HepG2 (cell line): ENCODE data around the gene HOXC4. TPM values are rescaled to one million over a fixed set of nuclear protein-coding genes. Genes with fewer than 3 reads are reported as not detected.

Experiments used
- ATAC-seq: fragments of 200-7000 bp; cut with Tn5 transposase; 3 replicates; pipeline ENCODE4 v1.9.1; 2020; ENCODE audit warnings: mild to moderate bottlenecking, moderate library complexity
- BruUV-seq: library from RNA; stranded (reverse); fragments of 400-500 nt; replicated peaks from 2 replicates; lab custom pipeline; 2021; lab: Mats Ljungman, UMichigan
- CTCF ChIA-PET: fragments of 300-600 bp; formaldehyde crosslinking; extraction: SDS; loops from one replicate; lab custom pipeline; 2021; ENCODE audit warnings: low total read pairs, inconsistent platforms, low intra/inter-chr PET ratio; lab: Yijun Ruan, JAX
- POLR2A ChIA-PET: fragments of 350-600 bp; sonication (Branson Sonifier 250); formaldehyde crosslinking; loops from one replicate; lab custom pipeline; 2020; ENCODE audit warnings: antibody characterized with exemption, inconsistent platforms; lab: Yijun Ruan, JAX
- DNase-seq: peaks from one replicate; pipeline ENCODE4 v3.0.0-alpha.2; 2015; ENCODE audit warnings: low spot score
- FAIRE-seq: peaks from 3 replicates; lab custom pipeline; 2011; peaks lifted over from hg19 to GRCh38; lab: Jason Lieb, UNC
- H2AFZ ChIP-seq: one replicate; pipeline ENCODE4 v1.6.1; 2011; ENCODE audit warnings: low read length, inconsistent platforms
- H3K27ac ChIP-seq: fragments of 300-600 bp; 3 replicates; pipeline ENCODE4 v1.8.0; 2011; ENCODE audit warnings: mixed run types, mild to moderate bottlenecking, mixed read lengths, low read length, inconsistent platforms; ENCODE audit not compliant: insufficient read depth; ENCODE audit errors: extremely low read length
- H3K27me3 ChIP-seq, 2 experiments: fragments of 200-600 bp in 1 of 2; 2 replicates in 1 of 2; 3 replicates in 1 of 2; pipeline versions ENCODE4 v1.6.0 to v1.8.0; 2011; ENCODE audit warnings: low read length in 2 of 2, mild to moderate bottlenecking in 2 of 2, moderate library complexity in 2 of 2, inconsistent platforms in 1 of 2; ENCODE audit not compliant: insufficient read depth in 2 of 2, control insufficient read depth in 1 of 2
- H3K36me3 ChIP-seq, 2 experiments: fragments of 200-600 bp in 1 of 2; replicated peaks in 1 of 2; 2 replicates in 1 of 2; 3 replicates in 1 of 2; pipeline versions ENCODE4 v1.5.1 to v1.8.0; 2011; ENCODE audit warnings: low read length in 2 of 2, inconsistent platforms in 1 of 2; ENCODE audit not compliant: insufficient read depth in 2 of 2, control insufficient read depth in 1 of 2
- H3K4me1 ChIP-seq: 2 replicates; pipeline ENCODE4 v1.5.1; 2012; ENCODE audit warnings: low read length, inconsistent platforms; ENCODE audit not compliant: insufficient read depth
- H3K4me2 ChIP-seq: 2 replicates; pipeline ENCODE4 v1.6.0; 2011; ENCODE audit warnings: low read depth, low read length, inconsistent platforms
- H3K4me3 ChIP-seq, 3 experiments: fragments of 200-600 bp in 1 of 3; sonication (generic), shearing (Covaris generic) in 1 of 3; replicated peaks in 1 of 3; 2 replicates each; pipeline ENCODE4 v1.5.1; 2011 to 2016; ENCODE audit warnings: low read length in 3 of 3, inconsistent platforms in 2 of 3, low read depth in 2 of 3, mild to moderate bottlenecking in 2 of 3, control low read depth in 1 of 3, mixed read lengths in 1 of 3; ENCODE audit not compliant: insufficient read depth in 1 of 3
- H3K79me2 ChIP-seq: one replicate; pipeline ENCODE4 v1.6.1; 2011; ENCODE audit warnings: low read length, inconsistent platforms; ENCODE audit not compliant: insufficient read depth
- H3K9ac ChIP-seq: 2 replicates; pipeline ENCODE4 v1.6.0; 2011; ENCODE audit warnings: mild to moderate bottlenecking, low read depth, low read length, inconsistent platforms; ENCODE audit not compliant: insufficient read depth
- H3K9me3 ChIP-seq: 2 replicates; pipeline ENCODE4 v1.5.1; 2012; ENCODE audit warnings: mild to moderate bottlenecking, low read length
- H4K20me1 ChIP-seq: 2 replicates; pipeline ENCODE4 v1.6.0; 2011; ENCODE audit warnings: inconsistent platforms, mild to moderate bottlenecking, low read length, moderate library complexity; ENCODE audit not compliant: insufficient read depth
- MEIS1 ChIP-seq: sonication (generic); formaldehyde crosslinking; IDR thresholded peaks from 2 replicates; pipeline ENCODE4 v1.9.0; 2021; ENCODE audit warnings: mild to moderate bottlenecking, missing genetic modification reagents, moderate library complexity, borderline replicate concordance
- MTF1 ChIP-seq: sonication (generic); formaldehyde crosslinking; IDR thresholded peaks from 2 replicates; pipeline ENCODE4 v1.5.0; 2020; ENCODE audit warnings: missing genetic modification reagents
- NFRKB ChIP-seq: fragments of 450-650 bp; IDR thresholded peaks from 2 replicates; pipeline ENCODE4 v1.6.1; 2017
- PBX3 ChIP-seq: sonication (generic); formaldehyde crosslinking; IDR thresholded peaks from 2 replicates; pipeline ENCODE4 v1.8.1; 2023; ENCODE audit warnings: missing genetic modification reagents, inconsistent platforms, borderline replicate concordance
- TCF7 ChIP-seq: sonication (generic); IDR thresholded peaks from 2 replicates; pipeline ENCODE4 v1.6.1; 2016; ENCODE audit warnings: antibody characterized with exemption, low read depth
- TRAFD1 ChIP-seq: sonication (generic); formaldehyde crosslinking; IDR thresholded peaks from 2 replicates; pipeline ENCODE4 v1.5.1; 2020; ENCODE audit warnings: missing genetic modification reagents, mild to moderate bottlenecking, borderline replicate concordance
- ZNF230 ChIP-seq: sonication (generic); formaldehyde crosslinking; IDR thresholded peaks from 2 replicates; pipeline ENCODE4 v1.4.0; 2020; ENCODE audit warnings: mild to moderate bottlenecking, missing genetic modification reagents
- WGBS: methylation state at CpG from one replicate; pipeline ENCODE4 v1.1.6; 2017; ENCODE audit warnings: low lambda C conversion rate; 5-methylcytosine and 5-hydroxymethylcytosine counted together
- in situ Hi-C: cut with HindIII; loops from 2 replicates; pipeline ENCODE4 v1.10.0; 2017; ENCODE audit warnings: low pct_unique_long_range_greater_than_20kb; ENCODE audit not compliant: extremely low pct_ligation_motif_present
- intact Hi-C: fragments of 100-400 bp; cut with micrococcal nuclease; formaldehyde crosslinking; loops from one replicate; pipeline ENCODE4 v1.10.0; 2022; ENCODE audit not compliant: unreplicated experiment
- polyA plus RNA-seq, 8 experiments: library from polyadenylated mRNA; depleted of rRNA in 3 of 8; stranded (reverse) in 7 of 8; unstranded in 1 of 8; fragments of >200 nt; fragmentation: Illumina TruSeq in 4 of 8; extraction: Trizol in 4 of 8; gene quantifications; 2 replicates each; pipeline versions ENCODE4 v1.2.1 to v1.2.3, GENCODE V29; 2011 to 2016; ENCODE audit warnings: low read depth in 4 of 8, missing spikeins in 1 of 8, mixed read lengths in 1 of 8; ENCODE audit not compliant: insufficient read depth in 1 of 8
- total RNA-seq, 5 experiments: library from RNA; depleted of rRNA; stranded (reverse); fragments of >200 nt; fragmentation: Illumina TruSeq; extraction: Trizol; gene quantifications; 2 replicates each; pipeline ENCODE4 v1.2.3, GENCODE V29; 2016; ENCODE audit warnings: low read depth in 1 of 5
- TF ChIP-seq, protein P1 (sequence below): IDR thresholded peaks from 2 replicates; pipeline ENCODE4 v1.6.1; 2016; ENCODE audit warnings: mild to moderate bottlenecking, missing biosample characterization, missing genetic modification reagents
- TF ChIP-seq, protein P2 (sequence below): sonication (generic); formaldehyde crosslinking; IDR thresholded peaks from 2 replicates; pipeline ENCODE4 v1.4.0; 2020; ENCODE audit warnings: mild to moderate bottlenecking, missing genetic modification reagents, borderline replicate concordance

Gene HOXC4
- total and polyA plus RNA-seq, 2 of the 13 experiments (the other 11 are each of a cell fraction or from before 2014, with no cell fraction given) = not detected

DNA sequence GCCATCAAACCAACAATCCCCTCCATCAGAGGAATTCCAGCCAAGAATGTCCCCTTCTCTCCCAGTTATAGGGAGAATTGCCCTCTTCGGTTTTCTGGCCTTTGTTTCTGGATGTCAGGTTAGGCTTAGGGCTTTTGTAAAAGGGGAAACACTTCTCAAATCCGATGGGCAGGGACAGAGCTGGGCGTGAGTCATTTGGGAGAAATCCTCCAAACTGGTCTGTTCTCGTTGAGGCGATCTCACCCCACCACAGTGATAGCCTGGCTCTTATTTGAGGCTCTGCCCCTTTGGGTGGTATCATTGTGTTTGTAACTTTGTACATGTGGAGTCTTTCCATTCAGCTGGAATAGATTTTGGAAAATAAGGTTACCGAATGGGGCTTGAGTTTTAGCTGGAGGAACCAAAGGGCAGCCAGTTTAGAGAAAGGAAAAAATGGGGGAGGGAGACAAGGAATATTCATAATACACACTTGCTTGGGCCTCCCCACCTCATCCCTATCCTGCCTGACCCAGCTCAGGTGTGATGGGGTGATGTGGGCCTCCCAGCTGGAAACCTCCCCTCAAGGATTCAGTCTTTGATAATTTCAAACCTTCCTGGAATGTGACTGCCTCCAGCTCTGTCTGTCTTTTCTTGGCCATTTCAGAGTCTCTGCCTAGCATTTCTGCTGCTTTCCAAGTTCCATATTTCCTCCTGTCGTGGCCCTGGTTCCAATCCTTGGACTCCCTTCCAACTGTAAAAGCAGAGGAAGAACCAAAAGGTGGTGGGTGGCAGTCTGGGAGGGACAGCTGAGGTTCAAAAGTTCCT, 7.5 kb downstream of the HOXC4 start:
- intact Hi-C loops = no loop called here
- WGBS = 44% methylated on average over 7 of the region's 7 CpGs
- Histone ChIP-seq H2AFZ (no peak overlapping the region), H3K4me1 (no peaks in the 10 kb centered on the region), H3K4me3 (no peak overlapping the region), H3K27ac (no peak overlapping the region), H3K36me3 (no peaks in the 10 kb centered on the region), H4K20me1 (no peaks in the 10 kb centered on the region), H3K79me2 (no peaks in the 10 kb centered on the region)
- POLR2A ChIA-PET = no interaction called here
- TF ChIP-seq PBX3 (no peak), ZNF230 (CRISPR knock-in tag) (no peak), MTF1 (CRISPR knock-in tag) (no peak), MEIS1 (CRISPR knock-in tag) (no peak), TRAFD1 (CRISPR knock-in tag) (no peak), NFRKB (no peak), TCF7 (no peak)
- TF ChIP-seq, protein P1, sequence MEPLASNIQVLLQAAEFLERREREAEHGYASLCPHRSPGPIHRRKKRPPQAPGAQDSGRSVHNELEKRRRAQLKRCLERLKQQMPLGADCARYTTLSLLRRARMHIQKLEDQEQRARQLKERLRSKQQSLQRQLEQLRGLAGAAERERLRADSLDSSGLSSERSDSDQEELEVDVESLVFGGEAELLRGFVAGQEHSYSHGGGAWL (CRISPR knock-in tag) = no peak
- TF ChIP-seq, protein P2, sequence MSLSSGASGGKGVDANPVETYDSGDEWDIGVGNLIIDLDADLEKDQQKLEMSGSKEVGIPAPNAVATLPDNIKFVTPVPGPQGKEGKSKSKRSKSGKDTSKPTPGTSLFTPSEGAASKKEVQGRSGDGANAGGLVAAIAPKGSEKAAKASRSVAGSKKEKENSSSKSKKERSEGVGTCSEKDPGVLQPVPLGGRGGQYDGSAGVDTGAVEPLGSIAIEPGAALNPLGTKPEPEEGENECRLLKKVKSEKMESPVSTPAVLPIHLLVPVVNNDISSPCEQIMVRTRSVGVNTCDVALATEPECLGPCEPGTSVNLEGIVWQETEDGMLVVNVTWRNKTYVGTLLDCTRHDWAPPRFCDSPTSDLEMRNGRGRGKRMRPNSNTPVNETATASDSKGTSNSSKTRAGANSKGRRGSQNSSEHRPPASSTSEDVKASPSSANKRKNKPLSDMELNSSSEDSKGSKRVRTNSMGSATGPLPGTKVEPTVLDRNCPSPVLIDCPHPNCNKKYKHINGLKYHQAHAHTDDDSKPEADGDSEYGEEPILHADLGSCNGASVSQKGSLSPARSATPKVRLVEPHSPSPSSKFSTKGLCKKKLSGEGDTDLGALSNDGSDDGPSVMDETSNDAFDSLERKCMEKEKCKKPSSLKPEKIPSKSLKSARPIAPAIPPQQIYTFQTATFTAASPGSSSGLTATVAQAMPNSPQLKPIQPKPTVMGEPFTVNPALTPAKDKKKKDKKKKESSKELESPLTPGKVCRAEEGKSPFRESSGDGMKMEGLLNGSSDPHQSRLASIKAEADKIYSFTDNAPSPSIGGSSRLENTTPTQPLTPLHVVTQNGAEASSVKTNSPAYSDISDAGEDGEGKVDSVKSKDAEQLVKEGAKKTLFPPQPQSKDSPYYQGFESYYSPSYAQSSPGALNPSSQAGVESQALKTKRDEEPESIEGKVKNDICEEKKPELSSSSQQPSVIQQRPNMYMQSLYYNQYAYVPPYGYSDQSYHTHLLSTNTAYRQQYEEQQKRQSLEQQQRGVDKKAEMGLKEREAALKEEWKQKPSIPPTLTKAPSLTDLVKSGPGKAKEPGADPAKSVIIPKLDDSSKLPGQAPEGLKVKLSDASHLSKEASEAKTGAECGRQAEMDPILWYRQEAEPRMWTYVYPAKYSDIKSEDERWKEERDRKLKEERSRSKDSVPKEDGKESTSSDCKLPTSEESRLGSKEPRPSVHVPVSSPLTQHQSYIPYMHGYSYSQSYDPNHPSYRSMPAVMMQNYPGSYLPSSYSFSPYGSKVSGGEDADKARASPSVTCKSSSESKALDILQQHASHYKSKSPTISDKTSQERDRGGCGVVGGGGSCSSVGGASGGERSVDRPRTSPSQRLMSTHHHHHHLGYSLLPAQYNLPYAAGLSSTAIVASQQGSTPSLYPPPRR (CRISPR knock-in tag) = no peak
- TF ChIP-seq, all 625 proteins: peak for 0
- DNase-seq = no peak
- CTCF ChIA-PET = no interaction called here
- Histone ChIP-seq H3K4me2 (no peak overlapping the region), H3K9ac (no peak overlapping the region), H3K9me3 (no peaks in the 10 kb centered on the region), H3K27me3 (peaks cover 1 to 26% of the 10 kb centered on the region in 2 experiments; a peak in 4 of 5 replicates)
- in situ Hi-C loops = no loop called here
- no TSS peak for BruUV-seq
- no peak for ATAC-seq
- FAIRE-seq = no peak
